H1 (cell line): Measurements from ENCODE around the gene BCL6B. TPM values are rescaled to one million over a fixed set of nuclear protein-coding genes. Genes with fewer than 3 reads are reported as not detected.

ENCODE experiments used
- CTCF ChIA-PET: fragments of 300-600 bp; sonication (Branson Sonifier 250); formaldehyde crosslinking; loops from one replicate; lab custom pipeline; 2021; ENCODE audit not compliant: partially characterized antibody; lab: Charles Lee
- POLR2A ChIA-PET: fragments of 300-600 bp; sonication (Branson Sonifier 250); formaldehyde crosslinking; loops from one replicate; lab custom pipeline; 2021; ENCODE audit warnings: inconsistent platforms; ENCODE audit not compliant: partially characterized antibody; lab: Charles Lee
- DNase-seq, 2 experiments: peaks; one replicate each; pipeline versions ENCODE4 v3.0.0 to v3.0.0-alpha.2; 2010 to 2022; ENCODE audit warnings: low spot score in 2 of 2, low read depth in 1 of 2, mixed read lengths in 1 of 2
- FAIRE-seq: peaks from 2 replicates; lab custom pipeline; 2011; peaks lifted over from hg19 to GRCh38; lab: Jason Lieb, UNC
- H2AFZ ChIP-seq: 2 replicates; pipeline ENCODE4 v1.8.1; 2012; ENCODE audit warnings: low read length, inconsistent platforms
- H2AK5ac ChIP-seq: 2 replicates; pipeline ENCODE4 v1.6.1; 2013; ENCODE audit warnings: low read depth, low read length
- H2BK120ac ChIP-seq: replicated peaks from 2 replicates; pipeline ENCODE3; 2013; ENCODE audit warnings: low read depth, low read length, inconsistent platforms
- H2BK12ac ChIP-seq: 2 replicates; pipeline ENCODE4 v1.6.1; 2013; ENCODE audit warnings: low read depth, low read length
- H2BK15ac ChIP-seq: 2 replicates; pipeline ENCODE4 v1.6.1; 2013; ENCODE audit warnings: low read length
- H2BK20ac ChIP-seq: 2 replicates; pipeline ENCODE4 v1.6.1; 2013; ENCODE audit warnings: low read length
- H2BK5ac ChIP-seq: 2 replicates; pipeline ENCODE4 v1.6.1; 2013; ENCODE audit warnings: low read depth, low read length
- H3K14ac ChIP-seq: 2 replicates; pipeline ENCODE4 v1.6.1; 2013; ENCODE audit warnings: inconsistent platforms; ENCODE audit not compliant: insufficient read length
- H3K18ac ChIP-seq: 2 replicates; pipeline ENCODE4 v1.6.1; 2013; ENCODE audit warnings: low read length; ENCODE audit errors: extremely low read depth
- H3K23ac ChIP-seq: 2 replicates; pipeline ENCODE4 v1.6.1; 2013; ENCODE audit warnings: inconsistent platforms; ENCODE audit not compliant: insufficient read length
- H3K23me2 ChIP-seq: 2 replicates; pipeline ENCODE4 v1.6.1; 2013; ENCODE audit warnings: low read depth, low read length
- H3K27ac ChIP-seq: 2 replicates; pipeline ENCODE4 v1.6.1; 2011; ENCODE audit warnings: low read depth, low read length, inconsistent platforms
- H3K27me3 ChIP-seq, 4 experiments: replicated peaks in 1 of 4; 1 replicate in 1 of 4; 2 replicates in 3 of 4; pipeline versions ENCODE4 v1.6.1 to v1.8.1; 2011 to 2013; ENCODE audit warnings: low read length in 3 of 4, mild to moderate bottlenecking in 3 of 4, inconsistent platforms in 2 of 4, mixed read lengths in 2 of 4, moderate library complexity in 1 of 4; ENCODE audit not compliant: control insufficient read depth in 3 of 4, insufficient read depth in 3 of 4; ENCODE audit errors: extremely low read depth in 1 of 4
- H3K36me3 ChIP-seq, 4 experiments: 2 replicates each; pipeline versions ENCODE4 v1.6.1 to v1.8.1; 2011 to 2013; ENCODE audit warnings: mild to moderate bottlenecking in 4 of 4, low read length in 3 of 4, moderate library complexity in 2 of 4, control low read depth in 1 of 4, inconsistent platforms in 1 of 4; ENCODE audit not compliant: insufficient read depth in 4 of 4, control insufficient read depth in 2 of 4
- H3K4ac ChIP-seq: replicated peaks from 2 replicates; pipeline ENCODE3; 2013; ENCODE audit warnings: low read length, low read depth, mixed read lengths, inconsistent platforms; ENCODE audit not compliant: insufficient read length
- H3K4me1 ChIP-seq, 4 experiments: replicated peaks in 1 of 4; 1 replicate in 1 of 4; 2 replicates in 3 of 4; pipeline versions ENCODE4 v1.6.1 to v1.8.1; 2011 to 2013; ENCODE audit warnings: low read length in 3 of 4, inconsistent platforms in 2 of 4, mixed read lengths in 1 of 4; ENCODE audit not compliant: insufficient read depth in 4 of 4, control insufficient read depth in 3 of 4
- H3K4me2 ChIP-seq, 2 experiments: 2 replicates each; pipeline versions ENCODE4 v1.6.1 to v1.8.1; 2011 to 2013; ENCODE audit warnings: low read depth in 2 of 2, low read length in 2 of 2, control low read depth in 1 of 2, inconsistent platforms in 1 of 2, mild to moderate bottlenecking in 1 of 2; ENCODE audit not compliant: insufficient read depth in 1 of 2
- H3K4me3 ChIP-seq, 4 experiments: fragments of 200-600, 300-600 bp in 1 of 4; sonication (generic), shearing (Covaris generic), sonication (Bioruptor Twin) in 1 of 4; 2 replicates each; pipeline versions ENCODE4 v1.5.1 to v1.8.1; 2011 to 2016; ENCODE audit warnings: low read length in 4 of 4, low read depth in 3 of 4, control low read depth in 2 of 4, inconsistent platforms in 2 of 4, mild to moderate bottlenecking in 2 of 4, mixed read lengths in 1 of 4, moderate library complexity in 1 of 4; ENCODE audit not compliant: insufficient read depth in 2 of 4; ENCODE audit errors: extremely low read depth in 1 of 4
- H3K56ac ChIP-seq: replicated peaks from 2 replicates; pipeline ENCODE3; 2013; ENCODE audit warnings: low read depth, mild to moderate bottlenecking, mixed read lengths, low read length, inconsistent platforms; ENCODE audit not compliant: insufficient read length
- H3K79me1 ChIP-seq: 2 replicates; pipeline ENCODE4 v1.6.1; 2013; ENCODE audit warnings: low read depth, low read length, control low read depth
- H3K79me2 ChIP-seq, 2 experiments: 2 replicates each; pipeline versions ENCODE4 v1.6.1 to v1.8.1; 2012 to 2013; ENCODE audit warnings: low read length in 2 of 2, mild to moderate bottlenecking in 2 of 2, inconsistent platforms in 1 of 2; ENCODE audit not compliant: insufficient read depth in 2 of 2, control insufficient read depth in 1 of 2
- H3K9ac ChIP-seq, 4 experiments: replicated peaks in 1 of 4; 1 replicate in 1 of 4; 2 replicates in 3 of 4; pipeline versions ENCODE4 v1.6.1 to v1.8.1; 2011 to 2013; ENCODE audit warnings: low read depth in 3 of 4, low read length in 3 of 4, control low read depth in 2 of 4, mild to moderate bottlenecking in 2 of 4, moderate library complexity in 2 of 4, inconsistent platforms in 1 of 4; ENCODE audit errors: extremely low read depth in 1 of 4
- H3K9me3 ChIP-seq, 2 experiments: 2 replicates each; pipeline versions ENCODE4 v1.6.1 to v1.8.1; 2012 to 2013; ENCODE audit warnings: mild to moderate bottlenecking in 2 of 2, moderate library complexity in 2 of 2, control low read depth in 1 of 2, inconsistent platforms in 1 of 2, low read depth in 1 of 2, low read length in 1 of 2, mixed read lengths in 1 of 2; ENCODE audit not compliant: insufficient read depth in 2 of 2
- H4K20me1 ChIP-seq, 2 experiments: replicated peaks in 1 of 2; 2 replicates each; pipeline versions ENCODE3 to v1.8.1; 2011 to 2013; ENCODE audit warnings: inconsistent platforms in 2 of 2, low read length in 2 of 2, mild to moderate bottlenecking in 1 of 2; ENCODE audit not compliant: insufficient read depth in 2 of 2, control insufficient read depth in 1 of 2
- H4K5ac ChIP-seq: 2 replicates; pipeline ENCODE4 v1.6.1; 2013; ENCODE audit warnings: low read length, low read depth, mixed read lengths, inconsistent platforms; ENCODE audit not compliant: insufficient read length
- H4K8ac ChIP-seq: 2 replicates; pipeline ENCODE4 v1.8.0; 2013; ENCODE audit warnings: mild to moderate bottlenecking, moderate library complexity, low read length, inconsistent platforms; ENCODE audit not compliant: insufficient read depth; ENCODE audit errors: extremely low read depth
- H4K91ac ChIP-seq: replicated peaks from 2 replicates; pipeline ENCODE3; 2013; ENCODE audit warnings: low read length, mixed read lengths, inconsistent platforms; ENCODE audit not compliant: insufficient read length
- CHD1 ChIP-seq: IDR thresholded peaks from 2 replicates; pipeline ENCODE4 v1.6.1; 2012; ENCODE audit warnings: low read depth, low read length, improper control_type of control experiment
- RFX5 ChIP-seq: IDR thresholded peaks from 2 replicates; pipeline ENCODE4 v1.6.1; 2011; ENCODE audit warnings: low read depth, low read length, improper control_type of control experiment, borderline replicate concordance
- WGBS, 2 experiments: shearing (Covaris generic) in 1 of 2; methylation state at CpG; one replicate each; pipeline versions ENCODE4 v1.1.6 to v1.1.7; 2013 to 2015; ENCODE audit warnings: low lambda C conversion rate in 2 of 2, mixed read lengths in 2 of 2, inconsistent platforms in 1 of 2, low coverage in 1 of 2, missing lambda C conversion rate in 1 of 2; ENCODE audit not compliant: insufficient replicate concordance in 2 of 2, insufficient coverage in 1 of 2, insufficient read length in 1 of 2; ENCODE audit errors: extremely low coverage in 1 of 2, missing lambda C conversion rate in 1 of 2; 5-methylcytosine and 5-hydroxymethylcytosine counted together
- polyA plus RNA-seq, 7 experiments: library from polyadenylated mRNA; depleted of rRNA in 3 of 7; stranded (reverse) in 5 of 7; unstranded in 2 of 7; fragments of >200 nt in 5 of 7; fragments of 200-250 nt in 2 of 7; gene quantifications; 1 replicate in 5 of 7; 2 replicates in 1 of 7; 4 replicates in 1 of 7; pipeline versions ENCODE4 v1.2.1 to v1.2.3, GENCODE V29; 2011 to 2013; ENCODE audit warnings: missing spikeins in 2 of 7, mixed read lengths in 2 of 7
- total RNA-seq: library from RNA; stranded (reverse); fragmentation: NEBNext Ultra II Directional; extraction: Animal tissue kit (Norgen Biotek cat#: 25700); gene quantifications from 2 replicates; pipeline ENCODE4 v1.2.1, GENCODE V29; 2021

The BCL6B gene
- total and polyA plus RNA-seq, 2 of the 8 experiments (the other 6 are each of a cell fraction or from before 2014, with no cell fraction given), result 6.6 to 8.7 TPM

GRCh38 chr17:7016886-7017826 is 5.7 kb upstream of the BCL6B start:
- Histone ChIP-seq H3K27me3 (peaks cover 0 to 8% (median 6%) of the 10 kb centered on the region in 4 experiments; a peak in 4 of 7 replicates), H3K4me3 (no peak overlapping the region), H3K4me2 (no peak overlapping the region), H2AFZ (no peak overlapping the region), H3K4ac (no peak overlapping the region), H3K9me3 (no peaks in the 10 kb centered on the region), H4K8ac (no peak overlapping the region), H3K4me1 (peaks cover 0 to 30% (median 16%) of the 10 kb centered on the region in 4 experiments; a peak in 6 of 7 replicates), H2BK12ac (no peak overlapping the region), H3K79me1 (no peaks in the 10 kb centered on the region), H3K9ac (no peak overlapping the region), H2BK120ac (no peak overlapping the region), H2BK15ac (no peak overlapping the region), H3K56ac (no peak overlapping the region), H4K91ac (no peak overlapping the region), H2AK5ac (no peak overlapping the region), H3K36me3 (peaks cover 0 to 4% (median 2%) of the 10 kb centered on the region in 4 experiments; a peak in 3 of 8 replicates), H3K79me2 (peaks cover 0 to 13% of the 10 kb centered on the region in 2 experiments; a peak in 2 of 4 replicates), H3K27ac (no peak overlapping the region), H4K20me1 (no peaks in the 10 kb centered on the region), H3K23me2 (peaks cover 11% of the 10 kb centered on the region), H2BK20ac (no peak overlapping the region), H3K18ac (no peak overlapping the region), H3K23ac (no peak overlapping the region), H2BK5ac (no peak overlapping the region), H4K5ac (no peak overlapping the region), H3K14ac (no peak overlapping the region)
- FAIRE-seq, result no peak
- no peak for DNase-seq
- 89% methylated on average over 20 of the region's 20 CpGs; no CpG with 5 or more reads in 1 of the 2 experiments for WGBS, 2 experiments
- POLR2A ChIA-PET, result interaction anchor here (1.0 kb wide), 1 partner anchor 17 kb away, joined by 3 read pairs; no protein-coding TSS in a partner anchor
- TF ChIP-seq CHD1 (no peak), RFX5 (no peak)
- CTCF ChIA-PET, result interaction anchor here (1.0 to 1.3 kb wide), 3 partner anchors 10 to 106 kb away, joined by 3 to 4 read pairs (median 3); no protein-coding TSS in a partner anchor
